Large intestine (tissue), 12 donors: ENCODE data around the gene BPNT1. TPM values are rescaled to one million over a fixed set of nuclear protein-coding genes. Genes with fewer than 3 reads are reported as not detected.
A peak's percentile ranks its signal among the peaks of the same experiment; 100 is the strongest.

Source experiments
- DNase-seq, 2 donors: peaks; one replicate each; pipeline versions ENCODE4 v3.0.0 to v3.0.0-alpha.2; 2013
- H3K27ac ChIP-seq: one replicate; pipeline ENCODE4 v1.5.1; 2013; ENCODE audit warnings: low read length
- H3K27me3 ChIP-seq: 2 replicates; pipeline ENCODE4 v1.6.1; 2013; ENCODE audit warnings: low read length; ENCODE audit not compliant: control insufficient read depth, insufficient read depth
- H3K36me3 ChIP-seq: 2 replicates; pipeline ENCODE4 v1.6.1; 2013; ENCODE audit warnings: low read length; ENCODE audit not compliant: control insufficient read depth, insufficient read depth
- H3K4me1 ChIP-seq: one replicate; pipeline ENCODE4 v1.6.1; 2013; ENCODE audit warnings: low read length; ENCODE audit not compliant: control insufficient read depth, insufficient read depth
- H3K4me3 ChIP-seq: one replicate; pipeline ENCODE4 v1.5.1; 2013; ENCODE audit warnings: low read length
- H3K9me3 ChIP-seq: one replicate; pipeline ENCODE4 v1.6.1; 2013; ENCODE audit warnings: mild to moderate bottlenecking, low read depth, low read length, moderate library complexity; ENCODE audit not compliant: control insufficient read depth
- WGBS: methylation state at CpG from one replicate; pipeline ENCODE4 v1.1.5; 2013; ENCODE audit warnings: low lambda C conversion rate; ENCODE audit not compliant: insufficient coverage; 5-methylcytosine and 5-hydroxymethylcytosine counted together
- long read RNA-seq, 11 donors: transcript quantifications; one replicate each; lab custom pipeline, GENCODE V29; 2026
- polyA plus RNA-seq: library from polyadenylated mRNA; unstranded; fragments of 120-200 nt; gene quantifications from one replicate; pipeline ENCODE4 v1.2.1, GENCODE V29; 2013

The BPNT1 gene
- 41.3 TPM for polyA plus RNA-seq
- long read RNA-seq, donor 1, partial matches to known transcripts: 0 of 4 reads
- long read RNA-seq, donor 1, other reads (novel, unspliced or antisense): 0 of 4 reads
- long read RNA-seq, donor 2, transcript BPNT1-201 (9 exons, 2,465 nt): major isoform, 7 of 165 reads
- long read RNA-seq, donor 2, partial matches to known transcripts: 136 of 165 reads
- long read RNA-seq, donor 2, other reads (novel, unspliced or antisense): 21 of 165 reads
- long read RNA-seq, donor 3: 0 reads
- long read RNA-seq, donor 4, partial matches to known transcripts: 0 of 1 reads
- long read RNA-seq, donor 4, other reads (novel, unspliced or antisense): 0 of 1 reads
- long read RNA-seq, donor 5, transcript BPNT1-201 (9 exons, 2,465 nt): major isoform, 6 of 6 reads
- long read RNA-seq, donor 5, partial matches to known transcripts: 0 of 6 reads
- long read RNA-seq, donor 5, other reads (novel, unspliced or antisense): 0 of 6 reads
- long read RNA-seq, donor 6, transcript BPNT1-201 (9 exons, 2,465 nt): major isoform, 8 of 8 reads
- long read RNA-seq, donor 6, partial matches to known transcripts: 0 of 8 reads
- long read RNA-seq, donor 6, other reads (novel, unspliced or antisense): 0 of 8 reads
- long read RNA-seq, donor 7, partial matches to known transcripts: 0 of 1 reads
- long read RNA-seq, donor 7, other reads (novel, unspliced or antisense): 0 of 1 reads
- long read RNA-seq, donor 8, transcript BPNT1-201 (9 exons, 2,465 nt): major isoform, 5 of 6 reads
- long read RNA-seq, donor 8, partial matches to known transcripts: 0 of 6 reads
- long read RNA-seq, donor 8, other reads (novel, unspliced or antisense): 0 of 6 reads
- long read RNA-seq, donor 9, transcript BPNT1-201 (9 exons, 2,465 nt): major isoform, 10 of 10 reads
- long read RNA-seq, donor 9, partial matches to known transcripts: 0 of 10 reads
- long read RNA-seq, donor 9, other reads (novel, unspliced or antisense): 0 of 10 reads
- long read RNA-seq, donor 10, partial matches to known transcripts: 0 of 5 reads
- long read RNA-seq, donor 10, other reads (novel, unspliced or antisense): 0 of 5 reads
- long read RNA-seq, donor 11, partial matches to known transcripts: 0 of 1 reads
- long read RNA-seq, donor 11, other reads (novel, unspliced or antisense): 0 of 1 reads

GRCh38 chr1:220089650-220090556 lies at the start of gene BPNT1:
TSS of gene BPNT1 (minus strand) at chr1:220089788. CDS start at chr1:220079846, 9,942 bp downstream.
- Histone ChIP-seq H3K36me3 (no peaks in the 10 kb centered on the region), H3K4me1 (peaks cover 6% of the 10 kb centered on the region), H3K9me3 (no peaks in the 10 kb centered on the region), H3K27me3 (no peaks in the 10 kb centered on the region), H3K27ac (peak within 1 kb of the TSS; percentile 84), H3K4me3 (peak within 1 kb of the TSS; percentile 75)
- peak; percentile 97 to 99 for DNase-seq
- 0% methylated on average over 5 of the region's 35 CpGs for WGBS

- Histone ChIP-seq H3K4me3 (no peak overlapping the region), H3K9me3 (no peaks in the 10 kb centered on the region), H3K4me1 (no peaks in the 10 kb centered on the region), H3K27me3 (no peaks in the 10 kb centered on the region), H3K27ac (no peak overlapping the region), H3K36me3 (peaks cover 55% of the 10 kb centered on the region)
- DNase-seq: peak; percentile 33 to 67
- 60% methylated on average over 5 of the region's 9 CpGs for WGBS
Observed at GRCh38 chr1:220137019-220137786, 47.6 kb upstream of the BPNT1 start.

GRCh38 chr1:220135755-220136154 lies 46.2 kb upstream of the BPNT1 start:
- H3K27ac ChIP-seq: no peak overlapping the region
- no peaks in the 10 kb centered on the region for H3K4me1 ChIP-seq
- no CpG with 5 or more reads among the region's 2 CpGs for WGBS
- H3K27me3 ChIP-seq: no peaks in the 10 kb centered on the region
- no peaks in the 10 kb centered on the region for H3K9me3 ChIP-seq
- peaks cover 43% of the 10 kb centered on the region for H3K36me3 ChIP-seq
- DNase-seq: no peak
- no peak overlapping the region for H3K4me3 ChIP-seq

GRCh38 chr1:220129479-220130210 lies 40.1 kb upstream of the BPNT1 start:
- peaks cover 7% of the 10 kb centered on the region for H3K4me1 ChIP-seq
- peaks cover 24% of the 10 kb centered on the region for H3K36me3 ChIP-seq
- H3K27me3 ChIP-seq: no peaks in the 10 kb centered on the region
- DNase-seq: no peak
- H3K4me3 ChIP-seq: no peak overlapping the region
- H3K27ac ChIP-seq: no peak overlapping the region
- no peaks in the 10 kb centered on the region for H3K9me3 ChIP-seq

DNA sequence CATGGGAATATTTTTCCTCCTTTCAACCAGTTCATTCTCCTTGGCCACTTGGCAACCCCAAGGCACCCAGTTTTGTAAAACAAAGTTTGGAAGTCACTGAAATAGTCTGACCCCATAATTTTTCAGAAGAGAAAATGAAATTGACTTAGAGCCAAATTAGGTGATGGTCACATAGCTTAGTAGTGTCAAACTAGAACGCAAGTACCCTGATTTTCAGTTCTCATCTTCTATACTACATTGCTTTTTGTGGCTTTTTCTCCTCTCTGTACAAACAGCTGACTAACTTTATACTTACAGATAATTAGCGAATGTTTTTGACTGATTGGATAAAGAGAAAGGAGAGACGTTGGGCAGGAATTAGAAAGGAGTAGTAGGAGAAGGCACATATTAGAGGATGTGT lies 37.5 kb upstream of the BPNT1 start:
- Histone ChIP-seq H3K4me1 (peaks cover 22% of the 10 kb centered on the region), H3K4me3 (no peak overlapping the region), H3K27me3 (no peaks in the 10 kb centered on the region), H3K27ac (no peak overlapping the region), H3K9me3 (no peaks in the 10 kb centered on the region), H3K36me3 (peaks cover 14% of the 10 kb centered on the region)
- no peak for DNase-seq
- WGBS: 93% methylated on average over 2 of the region's 3 CpGs

DNA sequence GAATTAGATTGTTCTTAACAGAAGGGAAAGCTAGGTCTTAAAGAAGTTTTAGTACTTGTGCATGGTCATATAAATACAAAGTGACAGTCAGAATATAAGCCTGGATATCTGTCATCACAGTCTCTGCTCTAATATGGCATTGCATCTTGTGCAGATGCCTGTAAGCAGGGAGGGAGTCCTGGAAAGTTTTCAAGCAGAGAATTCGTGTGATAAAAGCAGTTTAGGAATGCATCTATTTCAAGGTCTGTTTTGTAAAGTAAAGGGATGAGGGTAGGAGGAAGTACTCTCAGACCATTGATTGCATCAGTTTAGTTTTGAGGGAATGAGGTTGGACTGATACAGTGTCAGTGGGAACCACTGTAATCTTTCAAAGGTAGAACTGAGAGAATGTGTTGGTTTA lies 35.0 kb upstream of the BPNT1 start:
- H3K27ac ChIP-seq: peak overlapping the region; percentile 100
- no peaks in the 10 kb centered on the region for H3K9me3 ChIP-seq

DNA sequence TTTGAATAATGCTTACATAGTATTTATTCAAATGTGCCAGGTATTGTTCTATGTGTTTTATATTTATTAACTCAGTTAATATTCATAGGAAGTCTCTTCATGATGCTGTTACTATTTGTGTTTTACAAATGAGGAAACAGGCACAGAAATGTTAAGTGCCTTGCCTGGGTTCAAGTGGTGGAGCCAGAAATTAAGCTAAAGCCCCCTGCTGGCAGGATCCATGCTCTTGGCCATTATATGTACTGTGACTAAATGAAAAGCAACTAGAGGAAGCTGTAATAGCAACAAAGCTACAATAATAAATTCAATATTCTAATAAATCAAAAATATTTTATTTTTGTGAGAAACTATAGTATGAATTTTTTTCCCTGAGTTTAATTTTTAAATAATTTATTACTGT lies 34.3 kb upstream of the BPNT1 start:
- no peak for DNase-seq

More for the DNA sequence above, 35.0 kb upstream of the BPNT1 start:
- no CpG with 5 or more reads among the region's 1 CpG for WGBS
- DNase-seq: peak in 1 of 2 donors; percentile 59
- Histone ChIP-seq H3K27me3 (no peaks in the 10 kb centered on the region), H3K36me3 (peaks cover 14% of the 10 kb centered on the region), H3K4me3 (no peak overlapping the region), H3K4me1 (peaks cover 40% of the 10 kb centered on the region)

DNA sequence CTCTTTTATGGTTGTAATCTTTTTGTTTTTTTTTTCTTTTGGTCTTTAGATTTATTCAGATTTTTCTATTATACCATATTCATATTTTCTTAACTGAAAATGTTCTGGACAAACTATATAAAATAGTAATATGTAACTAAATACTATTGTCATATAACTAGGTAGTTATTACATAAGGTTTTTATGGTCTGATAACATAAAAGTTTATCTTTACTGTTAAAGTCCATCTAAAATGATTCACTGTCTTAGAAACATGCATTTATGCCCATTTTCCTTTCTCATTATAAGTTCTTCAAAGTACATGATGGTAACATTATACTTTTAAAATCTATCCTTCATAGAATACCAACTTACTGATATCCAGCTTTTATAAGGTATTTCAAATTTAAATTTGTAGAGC lies 33.5 kb upstream of the BPNT1 start:
- DNase-seq: peak in 1 of 2 donors; percentile 57
- Histone ChIP-seq H3K4me1 (peaks cover 40% of the 10 kb centered on the region), H3K36me3 (peaks cover 11% of the 10 kb centered on the region), H3K4me3 (no peak overlapping the region), H3K9me3 (no peaks in the 10 kb centered on the region), H3K27ac (peak overlapping the region; percentile 100), H3K27me3 (no peaks in the 10 kb centered on the region)

More for the DNA sequence above, 34.3 kb upstream of the BPNT1 start:
- Histone ChIP-seq H3K9me3 (no peaks in the 10 kb centered on the region), H3K4me3 (no peak overlapping the region), H3K36me3 (peaks cover 11% of the 10 kb centered on the region), H3K27me3 (no peaks in the 10 kb centered on the region), H3K4me1 (peaks cover 40% of the 10 kb centered on the region), H3K27ac (peak overlapping the region; percentile 100)
